ENCODE measurements around the gene CPLANE1.
"Not testable (repeated sequence)": the region's sequence is repeated elsewhere in the genome, so short reads cannot be mapped to it uniquely, and the experiment has no call there.

Gene CPLANE1

GRCh38 chr5:37112383-37112991 is 136.7 kb downstream of the CPLANE1 start:
- DNase-seq = no peak

GRCh38 chr5:37111426-37112382 is 137.5 kb downstream of the CPLANE1 start:
- DNase-seq = peak in 1 of 2 donors; percentile 37

- DNase-seq = no peak
Measured at GRCh38 chr5:37110135-37110534, 139.0 kb downstream of the CPLANE1 start.

- no peak for DNase-seq
Measured at GRCh38 chr5:37109338-37109737, 139.8 kb downstream of the CPLANE1 start.

GRCh38 chr5:37103302-37103701 is 145.9 kb downstream of the CPLANE1 start:
- no peak for DNase-seq

GRCh38 chr5:37099267-37099666 is 149.9 kb downstream of the CPLANE1 start:
- not testable (repeated sequence) for DNase-seq

- DNase-seq = not testable (repeated sequence)
Measured at GRCh38 chr5:37093795-37094194, 155.4 kb downstream of the CPLANE1 start.

- no peak for DNase-seq
Measured at GRCh38 chr5:37090781-37091180, 158.4 kb downstream of the CPLANE1 start.

- no peak for DNase-seq
Measured at GRCh38 chr5:37090123-37090726, 159.0 kb downstream of the CPLANE1 start.

GRCh38 chr5:37088009-37088408 is 161.2 kb downstream of the CPLANE1 start:
- DNase-seq = no peak

GRCh38 chr5:37086466-37087173 is 162.6 kb downstream of the CPLANE1 start:
- no peak for DNase-seq

GRCh38 chr5:37086026-37086425 is 163.2 kb downstream of the CPLANE1 start:
- DNase-seq = not testable (repeated sequence)

GRCh38 chr5:37082977-37083376 is 166.2 kb downstream of the CPLANE1 start:
- not testable (repeated sequence) for DNase-seq

GRCh38 chr5:37080697-37081096 is 168.5 kb downstream of the CPLANE1 start:
- DNase-seq = no peak

GRCh38 chr5:37077146-37077545 is 172.0 kb downstream of the CPLANE1 start:
- DNase-seq = no peak

- DNase-seq = no peak
Measured at GRCh38 chr5:37075399-37075950, 173.7 kb downstream of the CPLANE1 start.

GRCh38 chr5:37071901-37072581 is 177.1 kb downstream of the CPLANE1 start:
- no peak for DNase-seq

GRCh38 chr5:37071487-37071886 is 177.7 kb downstream of the CPLANE1 start:
- no peak for DNase-seq

- DNase-seq = no peak
Measured at GRCh38 chr5:37064442-37064841, 184.7 kb downstream of the CPLANE1 start.

- DNase-seq = no peak
Measured at GRCh38 chr5:37063739-37064138, 185.4 kb downstream of the CPLANE1 start.

- no peak for DNase-seq
Measured at GRCh38 chr5:37060030-37060429, 189.1 kb downstream of the CPLANE1 start.

- no peak for DNase-seq
Measured at GRCh38 chr5:37056762-37057161, 192.4 kb downstream of the CPLANE1 start.

Measured in CD4-positive, alpha-beta T cell treated with Interleukin-1 beta for 1 hour (primary cell).